ENCODE results near the gene ETF1.

Gene ETF1

GRCh38 chr5:138504799-138505198 is 38.2 kb downstream of the ETF1 start:
- no peak overlapping the region for H3K4me3 ChIP-seq (ENCODE audit: low read depth, low read length)
- no peak for DNase-seq (ENCODE audit: low read depth, low spot score)
- TF ChIP-seq CTCF (IDR thresholded peaks at IDR 0.05; ENCODE audit: low read depth, low read length): no peak
- in situ Hi-C loops (cut with HindIII; ENCODE audit: low sequenced_read_pairs): no loop called here

GRCh38 chr5:138503487-138504270 is 39.4 kb downstream of the ETF1 start:
- in situ Hi-C loops (cut with HindIII; ENCODE audit: low sequenced_read_pairs): no loop called here
- DNase-seq (ENCODE audit: low read depth, low spot score): peak; percentile 69
- peak; percentile 84 for TF ChIP-seq CTCF (IDR thresholded peaks at IDR 0.05; ENCODE audit: low read depth, low read length)
- no peak overlapping the region for H3K4me3 ChIP-seq (ENCODE audit: low read depth, low read length)

GRCh38 chr5:138502521-138502920 is 40.5 kb downstream of the ETF1 start:
- in situ Hi-C loops (cut with HindIII; ENCODE audit: low sequenced_read_pairs): no loop called here
- no peak for TF ChIP-seq CTCF (IDR thresholded peaks at IDR 0.05; ENCODE audit: low read depth, low read length)
- DNase-seq (ENCODE audit: low read depth, low spot score): no peak
- H3K4me3 ChIP-seq (ENCODE audit: low read depth, low read length): no peak overlapping the region

GRCh38 chr5:138502121-138502520 is 40.9 kb downstream of the ETF1 start:
- in situ Hi-C loops (cut with HindIII; ENCODE audit: low sequenced_read_pairs): no loop called here
- no peak for DNase-seq (ENCODE audit: low read depth, low spot score)
- no peak overlapping the region for H3K4me3 ChIP-seq (ENCODE audit: low read depth, low read length)
- no peak for TF ChIP-seq CTCF (IDR thresholded peaks at IDR 0.05; ENCODE audit: low read depth, low read length)

- H3K4me3 ChIP-seq (ENCODE audit: low read depth, low read length): no peak overlapping the region
- no peak for DNase-seq (ENCODE audit: low read depth, low spot score)
- in situ Hi-C loops (cut with HindIII; ENCODE audit: low sequenced_read_pairs): no loop called here
- TF ChIP-seq CTCF (IDR thresholded peaks at IDR 0.05; ENCODE audit: low read depth, low read length): no peak
Observed at GRCh38 chr5:138498376-138498775, 44.7 kb downstream of the ETF1 start.

- in situ Hi-C loops (cut with HindIII; ENCODE audit: low sequenced_read_pairs): no loop called here
- TF ChIP-seq CTCF (IDR thresholded peaks at IDR 0.05; ENCODE audit: low read depth, low read length): no peak
- H3K4me3 ChIP-seq (ENCODE audit: low read depth, low read length): no peak overlapping the region
- DNase-seq (ENCODE audit: low read depth, low spot score): no peak
Observed at GRCh38 chr5:138495351-138495750, 47.7 kb downstream of the ETF1 start.
